Measurements from ENCODE around the gene SIL1. TPM values are rescaled to one million over a fixed set of nuclear protein-coding genes. Genes with fewer than 3 reads are reported as not detected.

The SIL1 gene
- total and polyA plus RNA-seq, 2 of the 13 experiments (the other 11 are each of a cell fraction or from before 2014, with no cell fraction given), result 26.0 to 30.0 TPM

- TF ChIP-seq SRY (CRISPR knock-in tag; IDR thresholded peaks at IDR 0.05) (no peak), ZBED4 (CRISPR knock-in tag; IDR thresholded peaks at IDR 0.05; ENCODE audit: borderline replicate concordance) (no peak), MLXIP (CRISPR knock-in tag; IDR thresholded peaks at IDR 0.05; ENCODE audit: borderline replicate concordance) (no peak), ISL2 (CRISPR knock-in tag; IDR thresholded peaks at IDR 0.05) (no peak)
These were observed 234.3 kb downstream of the SIL1 start (continued) for GRCh38 chr5:138963763-138964371.
